Testis (tissue), 3 donors: ENCODE data around the gene BDKRB2. TPM values are rescaled to one million over a fixed set of nuclear protein-coding genes. Genes with fewer than 3 reads are reported as not detected.

Experiments
- DNase-seq: peaks from one replicate; pipeline ENCODE4 v3.0.0-alpha.2; 2019
- H3K27ac ChIP-seq, 2 donors: fragments of 200-600 bp; sonication (generic); one replicate each; pipeline ENCODE4 v1.5.1; 2019
- H3K27me3 ChIP-seq: fragments of 200-600 bp; sonication (generic); one replicate; pipeline ENCODE4 v1.5.1; 2019
- H3K36me3 ChIP-seq: fragments of 200-600 bp; sonication (generic); one replicate; pipeline ENCODE4 v1.5.1; 2017; ENCODE audit warnings: low read depth; ENCODE audit errors: missing control alignments
- H3K4me1 ChIP-seq: fragments of 200-600 bp; sonication (generic); one replicate; pipeline ENCODE4 v1.5.1; 2019
- H3K4me3 ChIP-seq, 2 donors: fragments of 200-600 bp; sonication (generic); one replicate each; pipeline ENCODE4 v1.5.1; 2017 to 2019
- H3K9me3 ChIP-seq: fragments of 200-600 bp; sonication (generic); one replicate; pipeline ENCODE4 v1.5.1; 2017
- CTCF ChIP-seq, 3 experiments: fragments of 450-650 bp in 2 of 3; fragments of 200-600 bp in 1 of 3; sonication (generic) in 1 of 3; IDR thresholded peaks; one replicate each; pipeline ENCODE4 v1.5.1; 2016 to 2019; ENCODE audit warnings: antibody characterized with exemption in 3 of 3, mild to moderate bottlenecking in 2 of 3, moderate library complexity in 1 of 3
- POLR2A ChIP-seq: fragments of 450-650 bp; IDR thresholded peaks from one replicate; pipeline ENCODE4 v1.6.1; 2017; ENCODE audit warnings: antibody characterized with exemption, mild to moderate bottlenecking, moderate library complexity
- WGBS, 2 donors: methylation state at CpG; one replicate each; pipeline ENCODE4 v1.1.5; 2018; 5-methylcytosine and 5-hydroxymethylcytosine counted together
- intact Hi-C: fragments of 100-400 bp; cut with DNase I; formaldehyde crosslinking; loops from one replicate; pipeline ENCODE4 v1.15.1; 2023; ENCODE audit warnings: low total_unique reads
- polyA plus RNA-seq: library from polyadenylated mRNA; stranded (reverse); fragments of 350-450 nt; fragmentation: Illumina TruSeq; extraction: RNeasy Lipid Tissue Mini Kit (QIAGEN cat#74804); gene quantifications from one replicate; pipeline ENCODE4 v1.2.3, GENCODE V29; 2014; ENCODE audit warnings: low read depth, low replicate concordance; ENCODE audit not compliant: insufficient read depth
- total RNA-seq, 2 donors: library from RNA; depleted of rRNA; stranded (reverse); fragments of >200 nt; gene quantifications; one replicate each; pipeline ENCODE4 v1.2.3, GENCODE V29; 2016

Gene BDKRB2
- total and polyA plus RNA-seq, 3 donors from 2014 or later: 0.63 to 2.9 (median 0.87) TPM

DNA sequence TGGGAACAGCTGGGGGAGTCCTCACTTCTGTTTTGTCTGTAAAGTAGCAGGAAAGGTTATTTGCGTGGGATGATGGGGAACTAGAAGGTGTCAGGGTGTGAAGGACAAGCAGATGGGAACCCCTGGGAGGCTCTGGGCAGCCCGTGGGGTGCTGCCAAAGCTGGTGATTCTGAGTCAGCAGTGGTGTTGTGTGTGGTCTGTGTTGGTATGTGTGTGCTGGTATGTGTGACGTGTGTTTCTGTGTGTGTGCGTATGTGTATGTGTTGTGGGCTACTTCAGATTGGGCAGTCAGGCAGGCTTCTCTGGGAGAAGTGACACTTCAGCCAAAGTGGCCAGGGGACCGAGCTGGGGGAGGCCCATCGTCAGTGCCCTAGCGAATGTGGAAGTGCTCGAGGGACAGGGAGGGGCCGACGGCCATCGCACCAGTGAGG lies 15.3 kb upstream of the BDKRB2 start:
- H3K27me3 ChIP-seq: no peaks in the 10 kb centered on the region
- no peaks in the 10 kb centered on the region for H3K36me3 ChIP-seq
- intact Hi-C loops: no loop called here
- no peak overlapping the region for H3K27ac ChIP-seq
- WGBS, 2 donors: 64% methylated on average over 11 of the region's 11 CpGs
- H3K9me3 ChIP-seq: no peaks in the 10 kb centered on the region
- no peak for TF ChIP-seq POLR2A
- no peak for TF ChIP-seq CTCF (IDR thresholded peaks at IDR 0.05)
- no peaks in the 10 kb centered on the region for H3K4me1 ChIP-seq
- DNase-seq: no peak
- no peak overlapping the region for H3K4me3 ChIP-seq

GRCh38 chr14:96191353-96191752 lies 13.3 kb upstream of the BDKRB2 start:
- Histone ChIP-seq H3K9me3 (no peaks in the 10 kb centered on the region), H3K4me3 (no peak overlapping the region), H3K4me1 (no peaks in the 10 kb centered on the region), H3K36me3 (no peaks in the 10 kb centered on the region), H3K27me3 (no peaks in the 10 kb centered on the region), H3K27ac (no peak overlapping the region)
- no peak for DNase-seq
- intact Hi-C loops: no loop called here
- 79 to 83% methylated on average over 2 of the region's 2 CpGs for whole genome bisulfite sequencing, 2 donors
- TF ChIP-seq CTCF (IDR thresholded peaks at IDR 0.05) (no peak), POLR2A (no peak)

GRCh38 chr14:96191841-96192462 lies 12.7 kb upstream of the BDKRB2 start:
- H3K4me1 ChIP-seq: no peaks in the 10 kb centered on the region

DNA sequence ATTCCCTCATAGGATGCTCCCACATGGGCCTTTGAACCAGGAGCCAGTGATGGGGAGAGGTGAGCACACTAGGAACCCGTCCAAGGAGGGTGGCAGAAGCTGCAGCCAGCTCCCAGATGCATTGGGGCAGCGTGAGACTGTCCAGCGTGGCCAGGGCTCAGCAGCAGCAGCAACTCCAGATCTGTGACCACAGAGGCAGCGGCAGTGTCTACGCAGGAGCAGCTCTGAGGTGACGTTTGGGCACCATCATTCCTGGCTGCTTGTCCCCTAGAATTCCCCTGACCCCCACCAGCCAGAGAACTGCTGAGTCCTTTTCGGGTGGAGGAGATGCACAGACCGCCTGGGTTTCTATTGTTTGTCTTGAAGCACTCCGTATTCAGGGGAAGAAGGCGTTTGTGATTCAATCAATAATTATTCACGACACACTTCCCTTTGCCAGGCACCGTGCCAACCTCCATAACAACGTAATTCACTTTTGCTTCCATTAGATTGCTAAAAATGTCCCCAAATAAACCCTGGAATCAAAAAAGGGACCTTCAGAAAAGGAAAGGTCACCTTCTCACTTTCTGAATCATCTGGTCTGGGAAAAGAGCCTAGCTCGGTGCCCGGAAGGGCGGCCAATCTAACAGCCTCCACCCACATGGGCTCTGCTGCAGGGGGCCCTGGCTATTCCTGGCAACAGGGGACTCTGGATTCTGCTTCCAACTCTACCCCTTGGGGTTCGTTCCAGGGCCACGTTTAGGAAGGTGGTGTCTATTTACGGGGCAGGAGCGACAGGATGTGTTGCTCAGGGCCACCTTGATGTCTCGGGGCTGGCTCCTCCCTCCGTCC lies 11.4 kb upstream of the BDKRB2 start:
- Histone ChIP-seq H3K4me1 (no peaks in the 10 kb centered on the region), H3K27ac (no peak overlapping the region), H3K27me3 (no peaks in the 10 kb centered on the region), H3K36me3 (no peaks in the 10 kb centered on the region), H3K9me3 (no peaks in the 10 kb centered on the region), H3K4me3 (no peak overlapping the region)
- DNase-seq: no peak
- TF ChIP-seq CTCF (IDR thresholded peaks at IDR 0.05): no peak
- TF ChIP-seq POLR2A: no peak
- WGBS, 2 donors: 65 to 76% methylated on average over 16 to 22 of the region's 22 CpGs
- intact Hi-C loops: no loop called here

More at GRCh38 chr14:96191841-96192462, 12.7 kb upstream of the BDKRB2 start:
- no peak overlapping the region for H3K27ac ChIP-seq
- no peak overlapping the region for H3K4me3 ChIP-seq
- no peaks in the 10 kb centered on the region for H3K27me3 ChIP-seq
- H3K9me3 ChIP-seq: no peaks in the 10 kb centered on the region
- DNase-seq: no peak
- TF ChIP-seq CTCF (IDR thresholded peaks at IDR 0.05) (no peak), POLR2A (no peak)
- intact Hi-C loops: no loop called here
- WGBS, 2 donors: 88 to 90% methylated on average over 3 of the region's 3 CpGs
- no peaks in the 10 kb centered on the region for H3K36me3 ChIP-seq
